Kidney tubule cell (primary cell): ENCODE results near the gene MAN1C1.
A peak's percentile ranks its signal among the peaks of the same experiment; 100 is the strongest.

Source experiments
- DNase-seq: peaks from one replicate; pipeline ENCODE4 v3.0.0-alpha.2; 2018; ENCODE audit warnings: low spot score

The MAN1C1 gene

GRCh38 chr1:25765136-25765922, 148.7 kb downstream of the MAN1C1 start:
- no peak for DNase-seq

GRCh38 chr1:25765923-25766589, 149.5 kb downstream of the MAN1C1 start:
- DNase-seq: no peak

DNA sequence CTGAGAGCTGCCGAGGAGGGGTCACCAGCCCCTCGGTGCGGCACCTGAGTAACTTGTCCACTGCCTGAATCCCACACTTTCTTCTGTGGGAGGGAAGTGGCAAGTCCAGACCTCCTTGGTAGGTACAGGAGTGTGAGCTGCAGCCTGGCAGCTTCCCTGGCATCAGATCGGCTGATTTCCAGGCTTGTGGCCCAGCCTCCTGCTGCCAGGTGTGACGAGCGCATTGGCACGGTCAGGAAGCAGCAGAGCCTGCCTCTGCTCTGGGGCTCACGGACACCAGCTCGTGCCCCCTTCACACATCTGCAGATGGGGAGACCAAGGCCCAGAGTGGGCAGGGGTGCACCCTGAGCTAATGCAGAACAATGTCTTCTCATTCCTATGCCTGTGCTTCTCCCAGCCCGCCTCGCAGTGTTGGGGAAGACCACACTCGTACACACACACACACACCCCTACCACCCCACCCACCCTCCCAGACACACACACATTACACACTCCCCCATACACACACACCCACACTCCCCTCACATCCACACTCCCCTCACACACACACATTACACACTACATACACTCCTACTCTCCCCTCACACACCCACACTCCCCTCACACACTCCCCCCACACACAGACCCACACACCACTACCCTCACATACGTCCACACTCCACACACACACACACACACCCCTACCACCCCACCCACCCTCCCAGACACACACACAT, 150.3 kb downstream of the MAN1C1 start:
- DNase-seq: no peak

- DNase-seq: no peak
Observed at GRCh38 chr1:25767437-25767770, 150.8 kb downstream of the MAN1C1 start.

DNA sequence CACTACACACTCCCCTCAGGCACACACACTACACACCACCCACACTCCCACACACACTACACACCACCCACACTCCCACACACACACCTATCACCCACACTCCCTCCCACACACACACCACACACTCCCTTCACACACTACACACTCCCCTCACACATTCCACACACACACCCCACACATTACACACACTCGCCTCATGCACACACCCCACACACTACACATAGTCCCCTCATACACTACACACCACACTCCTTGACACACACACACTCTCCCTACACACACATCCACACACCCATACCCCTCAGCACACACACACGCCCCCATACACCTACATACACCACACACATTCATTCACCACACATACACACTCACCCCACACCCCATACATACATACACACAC, 152.4 kb downstream of the MAN1C1 start:
- no peak for DNase-seq

- DNase-seq: no peak
Observed at GRCh38 chr1:25769625-25770383, 153.2 kb downstream of the MAN1C1 start.

DNA sequence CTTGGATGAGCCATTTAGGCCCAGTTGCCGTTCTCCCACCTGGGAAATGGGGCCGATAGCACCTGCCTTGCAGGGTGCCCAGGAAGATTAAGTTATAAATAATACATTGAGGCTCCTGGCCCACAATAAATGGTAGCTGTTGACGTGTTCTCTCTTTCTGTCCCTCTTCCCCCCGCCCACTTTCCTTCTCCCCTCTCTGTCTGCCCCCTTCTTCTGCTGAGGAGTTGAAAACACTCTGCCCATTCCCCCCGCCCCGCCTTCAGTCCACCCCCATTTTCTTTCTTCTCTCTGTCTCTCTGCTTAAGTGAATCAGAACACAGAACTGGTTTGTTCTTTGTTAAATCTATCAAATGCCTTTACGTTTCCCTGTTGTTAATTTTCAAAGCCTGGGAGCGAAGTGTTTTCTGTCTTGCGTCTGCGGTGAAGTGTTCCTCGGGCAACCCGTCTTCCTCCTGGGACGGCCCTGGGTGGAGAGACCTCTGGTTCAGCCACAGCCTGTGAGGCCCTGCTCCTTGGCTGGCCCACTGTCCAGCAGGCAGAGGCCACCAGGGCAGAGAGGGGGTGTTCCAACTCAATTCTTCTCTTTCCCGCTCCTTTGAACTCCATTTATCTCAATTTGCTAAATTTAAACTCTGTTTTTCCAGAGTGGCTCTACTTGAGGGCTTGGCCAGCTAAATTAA, 154.1 kb downstream of the MAN1C1 start:
- DNase-seq: no peak

DNA sequence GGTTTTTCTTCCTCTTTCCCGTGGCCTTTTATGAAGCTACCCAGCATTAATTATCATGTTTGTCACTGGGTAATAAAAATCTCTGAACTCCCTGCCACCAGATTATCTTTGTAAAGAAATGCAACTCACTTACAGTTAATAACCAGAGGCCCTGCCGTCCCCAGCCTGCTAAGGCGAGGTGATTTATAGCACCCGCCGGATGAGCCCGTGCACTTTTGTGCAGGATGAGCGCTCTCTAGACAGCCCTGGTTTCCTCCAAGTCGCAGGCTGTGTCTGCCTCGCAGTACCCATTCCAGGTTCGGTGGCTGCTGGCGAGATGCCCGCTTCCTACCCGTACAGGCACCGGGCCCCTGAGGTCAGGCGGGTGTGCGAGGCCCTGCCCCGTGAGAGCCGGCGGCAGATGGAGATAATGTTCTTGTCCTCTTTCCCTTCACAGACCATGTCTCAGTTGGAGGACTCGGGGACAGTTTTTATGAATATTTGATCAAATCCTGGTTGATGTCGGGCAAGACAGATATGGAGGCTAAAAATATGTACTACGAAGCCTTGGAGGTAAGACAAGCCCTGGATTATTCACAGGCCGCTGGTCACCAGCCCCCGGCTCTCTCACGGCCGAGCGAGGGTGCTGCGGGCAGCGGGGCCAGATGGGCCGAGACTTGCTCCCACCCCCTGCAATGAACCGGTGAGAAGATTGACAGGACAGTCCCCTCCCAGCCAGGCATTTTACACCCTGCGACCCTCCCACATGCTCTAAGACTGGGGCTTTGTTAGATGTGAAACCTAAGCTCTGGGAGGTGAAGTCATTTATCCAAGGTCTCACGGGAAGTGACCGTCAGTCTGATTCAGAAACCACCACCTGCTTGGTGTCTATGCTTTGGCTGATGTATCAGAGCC, 154.9 kb downstream of the MAN1C1 start:
- peak; percentile 87 for DNase-seq

DNA sequence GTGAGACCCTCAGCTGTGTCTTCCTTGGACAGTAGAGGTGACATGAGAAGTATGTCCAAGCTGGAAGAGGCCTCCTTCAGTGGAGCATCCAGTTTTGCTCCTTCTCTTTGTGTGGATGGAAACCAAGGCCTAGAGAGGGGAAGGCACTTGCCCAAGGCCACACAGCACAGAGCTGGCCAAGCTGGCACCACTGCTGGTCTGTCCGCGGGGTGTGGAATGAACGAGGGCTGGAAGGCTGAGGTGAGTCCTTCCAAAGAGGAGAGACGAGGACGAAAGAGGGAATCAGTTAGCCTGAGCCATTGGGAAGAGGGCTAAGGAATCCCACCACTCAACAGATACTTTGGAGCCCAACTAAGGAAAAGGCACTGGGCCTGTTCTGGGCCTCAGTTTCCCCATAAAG, 155.6 kb downstream of the MAN1C1 start:
- no peak for DNase-seq

GRCh38 chr1:25772692-25773245, 156.2 kb downstream of the MAN1C1 start:
- no peak for DNase-seq

DNA sequence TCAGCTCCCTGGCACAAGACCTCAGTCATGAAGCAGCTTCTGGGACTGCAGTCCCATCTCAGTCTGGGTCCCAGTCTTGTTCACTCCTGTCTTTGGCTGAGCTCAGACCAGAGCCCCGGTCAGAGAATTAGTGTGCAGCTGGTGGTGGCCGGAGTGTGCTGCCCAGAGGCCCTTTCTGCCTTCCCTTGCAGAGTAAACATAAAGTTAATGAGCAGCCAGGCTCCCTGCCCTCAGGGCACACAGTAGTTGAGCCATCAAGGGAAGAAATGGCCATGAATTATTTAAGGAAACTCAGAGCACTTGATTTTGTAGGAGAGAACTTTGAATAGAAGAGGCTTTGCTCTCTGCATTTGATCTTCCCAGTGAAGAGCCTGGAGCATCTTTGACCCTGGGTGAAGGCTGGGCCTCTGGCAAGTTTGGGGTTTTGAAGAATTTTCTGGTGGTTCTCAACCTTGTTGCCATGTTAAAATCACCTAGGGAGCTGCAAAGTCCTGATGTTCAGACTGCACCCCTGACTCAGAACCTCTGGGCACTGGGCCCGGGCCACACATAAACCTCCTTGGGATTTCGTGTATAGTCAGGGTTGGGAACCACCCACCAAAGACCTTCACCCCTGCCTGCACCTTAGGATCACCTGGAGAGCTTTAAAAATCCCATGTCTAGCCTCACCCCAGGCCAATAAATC, 157.0 kb downstream of the MAN1C1 start:
- DNase-seq: peak; percentile 87

DNA sequence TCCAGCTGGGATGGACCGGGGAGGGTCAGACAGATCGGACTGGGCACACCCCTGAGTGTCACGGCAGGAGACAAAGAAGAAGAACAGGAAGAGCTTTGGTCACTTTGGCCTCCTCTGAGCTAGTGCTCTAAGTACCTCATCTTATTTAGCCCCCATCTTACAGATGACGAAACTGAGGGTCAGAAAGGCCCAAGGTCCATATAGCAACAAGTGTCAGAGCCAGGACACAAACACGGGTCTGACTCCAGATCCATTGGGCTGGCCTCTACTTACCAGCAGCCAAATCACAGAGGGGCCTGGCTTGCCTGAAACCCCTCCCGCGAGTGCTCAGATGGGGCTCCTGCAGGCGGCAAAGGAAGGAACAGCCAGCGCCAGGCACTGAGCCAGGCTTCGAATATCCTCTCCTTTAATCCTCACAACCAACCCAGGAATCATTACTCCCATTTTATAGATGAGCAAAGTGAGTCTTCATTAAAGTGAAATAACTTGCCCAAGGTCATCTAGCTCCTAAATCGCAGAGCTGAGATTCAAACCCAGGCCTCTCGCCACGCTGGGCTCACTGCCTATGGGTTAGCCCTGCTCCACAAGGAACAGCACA, 157.7 kb downstream of the MAN1C1 start:
- DNase-seq: no peak

DNA sequence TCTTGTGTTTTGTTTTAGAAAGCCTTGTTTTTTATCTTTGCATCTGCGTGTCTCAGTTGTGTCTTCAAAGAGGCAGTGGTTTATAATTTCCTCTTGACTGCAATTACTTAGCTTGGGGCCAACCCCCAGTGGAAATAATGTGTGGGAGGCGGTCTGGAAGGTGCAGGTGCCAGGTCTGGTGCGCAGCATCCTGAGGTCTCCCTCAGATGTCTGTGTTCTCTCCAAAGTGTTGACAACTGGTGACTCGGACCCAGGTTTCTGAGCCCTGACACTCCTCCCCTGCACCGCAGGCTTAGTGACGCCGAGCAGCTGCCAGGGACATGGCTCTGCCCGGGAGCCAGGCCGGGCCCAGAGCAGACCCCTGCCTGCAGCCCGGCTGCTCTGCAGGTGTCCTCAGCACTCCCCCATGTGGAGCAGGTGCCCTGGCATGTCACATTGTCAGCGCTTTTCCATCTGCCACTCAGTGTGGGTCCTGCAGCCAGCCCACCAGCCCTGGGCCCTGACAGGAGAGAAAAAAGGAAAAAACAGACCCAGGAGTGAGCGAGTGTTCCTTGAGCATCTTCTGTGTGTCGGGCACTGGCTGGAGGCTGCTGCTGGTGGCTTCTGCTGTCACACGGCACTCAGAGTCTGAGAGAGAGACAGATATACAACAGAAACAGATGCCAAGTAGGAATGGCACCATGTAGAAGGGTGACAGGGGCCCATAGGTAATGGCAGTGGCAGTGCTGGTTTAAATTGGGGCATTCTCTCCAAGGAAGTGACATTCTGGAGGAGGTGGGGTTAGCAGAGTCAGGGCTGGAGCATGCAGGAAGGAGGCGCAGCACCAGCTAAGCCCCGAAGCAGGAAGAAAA, 158.6 kb downstream of the MAN1C1 start:
- peak; percentile 42 for DNase-seq

- no peak for DNase-seq
Observed at GRCh38 chr1:25779388-25779787, 162.8 kb downstream of the MAN1C1 start.

DNA sequence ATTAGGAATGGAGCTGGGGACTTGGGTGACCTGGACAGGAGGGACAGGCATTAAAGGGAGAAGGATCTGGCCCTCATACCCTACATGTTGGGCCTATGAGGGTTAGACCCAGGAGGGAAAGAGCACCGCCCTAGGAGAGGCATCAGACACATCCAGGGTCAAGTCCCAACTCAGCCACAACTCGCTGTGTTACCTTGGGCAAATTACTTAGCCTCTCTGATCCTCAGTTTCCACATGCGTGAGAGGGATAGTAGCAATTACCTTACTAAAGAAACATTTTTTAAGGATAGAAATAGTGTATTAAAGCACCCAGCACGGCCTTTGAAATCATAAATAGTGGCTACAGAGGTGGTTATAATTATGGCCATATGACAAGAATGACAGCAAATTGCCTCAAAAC, 163.3 kb downstream of the MAN1C1 start:
- DNase-seq: no peak

- no peak for DNase-seq
Observed at GRCh38 chr1:25780318-25781129, 163.9 kb downstream of the MAN1C1 start.

GRCh38 chr1:25781130-25781433, 164.5 kb downstream of the MAN1C1 start:
- no peak for DNase-seq
